Smooth muscle cell (in vitro differentiated cells): Measurements from ENCODE around the gene MXD4. TPM values are rescaled to one million over a fixed set of nuclear protein-coding genes. Genes with fewer than 3 reads are reported as not detected.

Source experiments
- DNase-seq: peaks from one replicate; lab custom pipeline; 2025; ENCODE audit not compliant: unreplicated experiment; lab: John Stamatoyannopoulos, UW
- H2AFZ ChIP-seq: fragments of 200-600 bp; sonication (generic); 2 replicates; pipeline ENCODE4 v1.6.0; 2016; ENCODE audit warnings: antibody characterized with exemption, low read depth, mild to moderate bottlenecking
- H3F3A ChIP-seq: fragments of 200-600 bp; sonication (generic); 2 replicates; pipeline ENCODE4 v1.6.0; 2017; ENCODE audit warnings: antibody characterized with exemption, low read depth
- H3K27ac ChIP-seq: fragments of 200-600 bp; sonication (generic); 2 replicates; pipeline ENCODE4 v1.5.1; 2016; ENCODE audit warnings: low read depth, mild to moderate bottlenecking
- H3K27me3 ChIP-seq: fragments of 200-600 bp; sonication (generic); 2 replicates; pipeline ENCODE4 v1.6.1; 2016; ENCODE audit warnings: low read depth, mild to moderate bottlenecking
- H3K36me3 ChIP-seq: fragments of 200-600 bp; sonication (generic); 2 replicates; pipeline ENCODE4 v1.5.1; 2016; ENCODE audit warnings: low read depth
- H3K4me1 ChIP-seq: fragments of 200-600 bp; sonication (generic); 2 replicates; pipeline ENCODE4 v1.5.1; 2016; ENCODE audit warnings: low read depth
- H3K4me2 ChIP-seq: fragments of 200-600 bp; sonication (generic); 2 replicates; pipeline ENCODE4 v1.6.0; 2016; ENCODE audit warnings: mild to moderate bottlenecking
- H3K4me3 ChIP-seq: fragments of 200-600 bp; sonication (generic); 2 replicates; pipeline ENCODE4 v1.5.1; 2016; ENCODE audit warnings: mild to moderate bottlenecking
- H3K79me2 ChIP-seq: fragments of 200-600 bp; sonication (generic); 2 replicates; pipeline ENCODE4 v1.6.0; 2016; ENCODE audit warnings: low read depth, mild to moderate bottlenecking
- H3K9ac ChIP-seq: fragments of 200-600 bp; sonication (generic); 2 replicates; pipeline ENCODE4 v1.6.0; 2016; ENCODE audit warnings: low read depth
- H3K9me3 ChIP-seq: fragments of 200-600 bp; sonication (generic); replicated peaks from 2 replicates; pipeline ENCODE4 v1.5.1; 2016; ENCODE audit warnings: low read depth
- H4K20me1 ChIP-seq: fragments of 200-600 bp; sonication (generic); 2 replicates; pipeline ENCODE4 v1.6.0; 2016; ENCODE audit warnings: low read depth
- WGBS: methylation state at CpG from one replicate; pipeline ENCODE4 v1.1.7; 2016; ENCODE audit warnings: low lambda C conversion rate; 5-methylcytosine and 5-hydroxymethylcytosine counted together
- polyA plus RNA-seq: library from polyadenylated mRNA; unstranded; fragments of >200 nt; fragmentation: Nextera tagmentation; extraction: Ambion mirVana; gene quantifications from 2 replicates; pipeline ENCODE4 v1.2.1, GENCODE V29; 2016
- total RNA-seq: library from RNA; depleted of rRNA; stranded (reverse); fragments of >200 nt; gene quantifications from 2 replicates; pipeline ENCODE4 v1.2.3, GENCODE V29; 2014
- TF ChIP-seq, protein P1 (sequence below): fragments of 200-600 bp; sonication (generic); IDR thresholded peaks from 2 replicates; pipeline ENCODE4 v1.5.1; 2017; ENCODE audit warnings: borderline replicate concordance, mild to moderate bottlenecking, antibody characterized with exemption; ENCODE audit not compliant: insufficient read depth, poor library complexity, severe bottlenecking

The MXD4 gene
- total and polyA plus RNA-seq, 2 experiments from 2014 or later: 26.8 to 81.8 TPM

DNA sequence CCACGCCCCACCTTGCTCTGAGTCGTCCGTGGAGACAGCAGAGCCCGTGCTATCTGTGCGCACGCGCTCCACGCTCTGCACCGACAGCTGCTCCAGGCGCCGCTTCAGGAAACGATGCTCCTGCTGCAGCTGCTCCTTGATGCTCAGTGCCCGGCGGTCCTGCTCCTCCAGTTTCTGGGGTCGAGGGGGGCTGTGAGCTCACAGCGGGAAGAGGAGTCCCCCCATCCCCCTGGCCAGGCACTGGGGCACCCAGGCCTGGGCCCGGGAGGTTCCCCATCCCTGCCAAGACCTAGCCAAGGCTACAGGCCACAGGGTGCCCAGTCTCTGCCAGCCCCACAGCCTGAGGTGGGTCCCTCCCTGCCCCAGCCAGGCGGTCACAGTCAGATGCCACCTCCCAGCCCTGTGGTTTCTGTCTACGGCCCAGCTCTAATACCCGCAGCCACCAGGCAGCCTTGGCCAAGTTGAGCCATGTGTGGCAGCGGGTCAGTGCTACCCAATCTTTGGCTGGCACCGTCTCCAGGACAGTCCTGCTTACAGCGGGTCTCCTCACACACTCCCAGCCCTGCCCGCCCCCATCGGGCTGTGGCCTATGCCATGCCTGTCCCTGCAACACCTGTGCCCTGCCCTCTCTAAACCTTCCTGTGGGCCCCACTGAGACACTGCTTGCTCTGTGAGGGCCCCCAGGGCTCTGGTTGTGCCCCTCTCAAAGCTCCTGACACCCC is 10.7 kb downstream of the MXD4 start:
- WGBS: 97% methylated on average over 25 of the region's 25 CpGs
- TF ChIP-seq, protein P1, sequence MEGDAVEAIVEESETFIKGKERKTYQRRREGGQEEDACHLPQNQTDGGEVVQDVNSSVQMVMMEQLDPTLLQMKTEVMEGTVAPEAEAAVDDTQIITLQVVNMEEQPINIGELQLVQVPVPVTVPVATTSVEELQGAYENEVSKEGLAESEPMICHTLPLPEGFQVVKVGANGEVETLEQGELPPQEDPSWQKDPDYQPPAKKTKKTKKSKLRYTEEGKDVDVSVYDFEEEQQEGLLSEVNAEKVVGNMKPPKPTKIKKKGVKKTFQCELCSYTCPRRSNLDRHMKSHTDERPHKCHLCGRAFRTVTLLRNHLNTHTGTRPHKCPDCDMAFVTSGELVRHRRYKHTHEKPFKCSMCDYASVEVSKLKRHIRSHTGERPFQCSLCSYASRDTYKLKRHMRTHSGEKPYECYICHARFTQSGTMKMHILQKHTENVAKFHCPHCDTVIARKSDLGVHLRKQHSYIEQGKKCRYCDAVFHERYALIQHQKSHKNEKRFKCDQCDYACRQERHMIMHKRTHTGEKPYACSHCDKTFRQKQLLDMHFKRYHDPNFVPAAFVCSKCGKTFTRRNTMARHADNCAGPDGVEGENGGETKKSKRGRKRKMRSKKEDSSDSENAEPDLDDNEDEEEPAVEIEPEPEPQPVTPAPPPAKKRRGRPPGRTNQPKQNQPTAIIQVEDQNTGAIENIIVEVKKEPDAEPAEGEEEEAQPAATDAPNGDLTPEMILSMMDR: no peak
- no peak overlapping the region for H3K4me2 ChIP-seq
- H3K4me1 ChIP-seq: no peaks in the 10 kb centered on the region
- H3K9ac ChIP-seq: no peak overlapping the region
- no peaks in the 10 kb centered on the region for H3K9me3 ChIP-seq
- peaks cover 9% of the 10 kb centered on the region for H3K79me2 ChIP-seq
- no peak overlapping the region for H2AFZ ChIP-seq
- DNase-seq: no peak
- H3K4me3 ChIP-seq: no peak overlapping the region
- H3F3A ChIP-seq: no peaks in the 10 kb centered on the region
- no peaks in the 10 kb centered on the region for H3K36me3 ChIP-seq
- no peaks in the 10 kb centered on the region for H3K27me3 ChIP-seq
- H4K20me1 ChIP-seq: peaks cover 85% of the 10 kb centered on the region
- H3K27ac ChIP-seq: no peak overlapping the region

DNA sequence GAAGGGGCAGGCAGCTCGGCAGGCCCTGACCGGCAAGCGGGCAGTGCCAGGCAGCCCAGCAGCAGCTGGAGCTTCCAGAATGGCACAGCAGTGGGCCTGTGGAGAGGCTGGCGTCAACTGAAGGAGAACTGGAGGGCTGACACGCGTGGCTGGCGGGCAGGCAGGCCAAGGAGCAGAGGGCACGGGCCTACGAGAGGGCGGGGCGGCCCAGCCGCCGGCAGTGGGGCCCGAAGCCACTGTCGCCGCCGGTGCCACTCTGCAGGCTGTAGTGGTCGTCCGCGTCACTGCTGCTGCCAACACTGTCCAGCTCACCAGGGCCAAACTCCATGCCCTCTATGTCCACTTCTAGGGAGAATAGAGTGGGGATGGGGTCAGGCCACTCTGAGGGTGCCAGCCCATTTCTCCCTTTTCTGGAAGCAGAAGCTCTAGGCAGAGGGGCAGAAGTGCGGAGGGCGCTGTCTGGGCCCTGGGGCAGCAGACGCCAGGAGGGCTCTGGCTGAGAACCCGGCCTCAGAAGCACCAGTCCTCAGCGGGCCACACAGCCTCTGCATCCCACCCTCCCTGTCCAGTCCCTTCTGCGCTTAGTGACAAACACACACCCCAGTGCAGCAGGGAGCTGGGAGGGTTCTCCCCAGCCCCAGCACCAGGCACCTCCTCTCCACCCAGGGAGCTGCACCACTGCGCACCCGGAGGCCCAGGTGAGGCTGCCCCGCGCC is 11.4 kb downstream of the MXD4 start:
- no peaks in the 10 kb centered on the region for H3K36me3 ChIP-seq
- H3K4me2 ChIP-seq: no peak overlapping the region
- TF ChIP-seq, protein P1: no peak
- no peak for DNase-seq
- no peak overlapping the region for H3K27ac ChIP-seq
- H3K27me3 ChIP-seq: no peaks in the 10 kb centered on the region
- H3K4me1 ChIP-seq: no peaks in the 10 kb centered on the region
- H3F3A ChIP-seq: no peaks in the 10 kb centered on the region
- H3K4me3 ChIP-seq: no peak overlapping the region
- no peaks in the 10 kb centered on the region for H3K9me3 ChIP-seq
- H2AFZ ChIP-seq: no peak overlapping the region
- peaks cover 9% of the 10 kb centered on the region for H3K79me2 ChIP-seq
- H4K20me1 ChIP-seq: peaks cover 78% of the 10 kb centered on the region
- 95% methylated on average over 30 of the region's 30 CpGs for WGBS
- no peak overlapping the region for H3K9ac ChIP-seq

DNA sequence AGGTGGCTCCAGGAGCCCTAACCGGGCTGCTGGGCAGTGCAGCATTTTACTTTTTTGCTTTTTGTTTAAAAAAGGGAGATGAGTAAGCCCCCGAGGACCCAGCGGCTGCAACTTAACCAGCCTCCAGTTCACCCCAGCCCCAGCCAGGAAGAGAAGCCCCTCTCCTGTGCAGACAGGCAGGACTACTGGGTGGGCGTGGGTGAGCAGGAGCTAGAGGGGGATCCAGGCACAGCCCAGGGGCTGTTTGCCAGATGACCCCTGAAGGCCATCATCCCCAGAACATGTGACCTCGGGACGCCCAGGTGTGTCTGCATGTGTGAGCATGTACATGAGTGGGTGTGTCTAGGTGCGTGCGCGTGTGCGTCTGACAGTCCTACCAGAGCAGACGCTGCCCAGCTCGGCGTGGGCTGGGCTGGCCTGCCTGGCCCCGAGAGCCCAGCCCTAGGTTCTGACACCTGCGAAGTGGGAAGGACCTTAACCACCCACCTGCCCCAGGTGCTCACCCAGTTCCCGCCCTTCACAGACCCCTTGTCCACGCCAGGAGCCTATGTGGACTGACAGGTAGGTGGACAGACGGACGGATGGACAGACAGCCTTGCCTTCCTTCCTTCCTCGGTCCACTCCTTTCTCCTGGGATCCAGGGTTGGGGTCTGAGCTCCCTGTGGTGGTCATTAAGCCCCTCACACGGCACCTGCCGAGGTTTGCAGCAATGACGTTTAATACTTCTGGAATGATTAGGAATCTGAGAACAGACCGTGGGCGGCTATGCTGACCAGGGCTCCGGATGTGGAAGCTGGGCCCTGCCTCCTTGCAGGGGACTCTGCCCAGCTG is 12.2 kb downstream of the MXD4 start:
- no peak overlapping the region for H3K9ac ChIP-seq
- H3K27me3 ChIP-seq: no peaks in the 10 kb centered on the region
- peaks cover 70% of the 10 kb centered on the region for H4K20me1 ChIP-seq
- H3K9me3 ChIP-seq: no peaks in the 10 kb centered on the region
- peaks cover 6% of the 10 kb centered on the region for H3K79me2 ChIP-seq
- WGBS: 98% methylated on average over 26 of the region's 26 CpGs
- no peaks in the 10 kb centered on the region for H3K4me1 ChIP-seq
- no peak overlapping the region for H3K27ac ChIP-seq
- no peak for DNase-seq
- H3K4me3 ChIP-seq: no peak overlapping the region
- TF ChIP-seq, protein P1: no peak
- H3K4me2 ChIP-seq: no peak overlapping the region
- H3K36me3 ChIP-seq: no peaks in the 10 kb centered on the region
- no peak overlapping the region for H2AFZ ChIP-seq
- H3F3A ChIP-seq: peaks cover 2% of the 10 kb centered on the region
